ENCODE data around the gene PRCP.

GRCh38 chr11:82792319-82792718, 107.9 kb downstream of the PRCP start:
- no peak for TF ChIP-seq CTCF (conservative IDR thresholded peaks at IDR 0.05; ENCODE audit: low read depth, low read length)
- no peak for TF ChIP-seq EZH2 (IDR thresholded peaks at IDR 0.05; ENCODE audit: low read length, unreplicated experiment)
- no peak for TF ChIP-seq EZH2phosphoT487 (IDR thresholded peaks at IDR 0.05; ENCODE audit: borderline replicate concordance, low read length)

Data from PC-3 (cell line).